GM18951 (cell line): ENCODE results near the gene TBC1D32.
"Not testable (repeated sequence)": the region's sequence is repeated elsewhere in the genome, so short reads cannot be mapped to it uniquely, and the experiment has no call there.

ENCODE experiments used
- POLR2A ChIP-seq: IDR thresholded peaks from 4 replicates; pipeline ENCODE4 v1.6.1; 2011; ENCODE audit warnings: mild to moderate bottlenecking; ENCODE audit not compliant: insufficient read length, insufficient read depth; ENCODE audit errors: extremely low read depth
- in situ Hi-C: fragments of 300-500 bp; cut with MboI; formaldehyde crosslinking; loops from one replicate; pipeline ENCODE4 v1.12.0; 2022; ENCODE audit warnings: low sequenced_read_pairs, mixed read lengths, inconsistent platforms; ENCODE audit not compliant: unreplicated experiment

TBC1D32 gene, protein sequence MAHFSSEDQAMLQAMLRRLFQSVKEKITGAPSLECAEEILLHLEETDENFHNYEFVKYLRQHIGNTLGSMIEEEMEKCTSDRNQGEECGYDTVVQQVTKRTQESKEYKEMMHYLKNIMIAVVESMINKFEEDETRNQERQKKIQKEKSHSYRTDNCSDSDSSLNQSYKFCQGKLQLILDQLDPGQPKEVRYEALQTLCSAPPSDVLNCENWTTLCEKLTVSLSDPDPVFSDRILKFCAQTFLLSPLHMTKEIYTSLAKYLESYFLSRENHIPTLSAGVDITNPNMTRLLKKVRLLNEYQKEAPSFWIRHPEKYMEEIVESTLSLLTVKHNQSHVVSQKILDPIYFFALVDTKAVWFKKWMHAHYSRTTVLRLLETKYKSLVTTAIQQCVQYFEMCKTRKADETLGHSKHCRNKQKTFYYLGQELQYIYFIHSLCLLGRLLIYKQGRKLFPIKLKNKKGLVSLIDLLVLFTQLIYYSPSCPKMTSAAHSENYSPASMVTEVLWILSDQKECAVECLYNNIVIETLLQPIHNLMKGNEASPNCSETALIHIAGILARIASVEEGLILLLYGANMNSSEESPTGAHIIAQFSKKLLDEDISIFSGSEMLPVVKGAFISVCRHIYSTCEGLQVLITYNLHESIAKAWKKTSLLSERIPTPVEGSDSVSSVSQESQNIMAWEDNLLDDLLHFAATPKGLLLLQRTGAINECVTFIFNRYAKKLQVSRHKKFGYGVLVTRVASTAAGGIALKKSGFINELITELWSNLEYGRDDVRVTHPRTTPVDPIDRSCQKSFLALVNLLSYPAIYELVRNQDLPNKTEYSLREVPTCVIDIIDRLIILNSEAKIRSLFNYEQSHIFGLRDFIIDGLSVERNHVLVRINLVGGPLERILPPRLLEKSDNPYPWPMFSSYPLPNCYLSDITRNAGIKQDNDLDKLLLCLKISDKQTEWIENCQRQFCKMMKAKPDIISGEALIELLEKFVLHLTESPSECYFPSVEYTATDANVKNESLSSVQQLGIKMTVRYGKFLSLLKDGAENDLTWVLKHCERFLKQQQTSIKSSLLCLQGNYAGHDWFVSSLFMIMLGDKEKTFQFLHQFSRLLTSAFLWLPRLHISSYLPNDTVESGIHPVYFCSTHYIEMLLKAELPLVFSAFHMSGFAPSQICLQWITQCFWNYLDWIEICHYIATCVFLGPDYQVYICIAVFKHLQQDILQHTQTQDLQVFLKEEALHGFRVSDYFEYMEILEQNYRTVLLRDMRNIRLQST

GRCh38 chr6:121334299-121335086, at the start of gene TBC1D32:
Gene TBC1D32 (minus strand): TSS chr6:121334480. CDS start chr6:121334430, 50 bp downstream.
- in situ Hi-C loops: no loop called here

GRCh38 chr6:121383478-121383877, 49.2 kb upstream of the TBC1D32 start:
- in situ Hi-C loops: no loop called here

More at GRCh38 chr6:121334299-121335086, at the start of gene TBC1D32:
- peak; percentile 64 for TF ChIP-seq POLR2A

GRCh38 chr6:121382467-121383121, 48.3 kb upstream of the TBC1D32 start:
- in situ Hi-C loops: no loop called here
- no peak for TF ChIP-seq POLR2A

More at GRCh38 chr6:121383478-121383877, 49.2 kb upstream of the TBC1D32 start:
- TF ChIP-seq POLR2A: no peak

DNA sequence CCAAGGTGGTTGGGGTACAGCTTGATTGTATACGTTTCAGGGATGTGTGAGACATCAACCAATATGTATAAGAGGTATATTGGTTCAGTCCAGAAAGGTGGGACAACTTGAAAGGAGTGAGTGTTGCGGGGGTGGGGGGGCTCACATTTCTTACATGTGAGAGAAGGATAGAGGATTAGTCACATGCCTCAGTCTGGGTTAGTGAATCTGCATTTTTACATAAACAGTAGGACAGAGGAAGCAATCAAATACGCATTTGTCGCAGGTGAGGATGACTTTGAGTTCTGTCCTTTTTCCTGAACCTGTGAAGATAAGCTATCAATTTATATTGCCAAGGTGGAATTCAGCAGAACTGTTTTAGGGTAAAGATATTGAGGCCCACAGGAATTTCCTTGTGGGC, 42.1 kb upstream of the TBC1D32 start:
- in situ Hi-C loops: no loop called here

GRCh38 chr6:121374219-121374618, 39.9 kb upstream of the TBC1D32 start:
- in situ Hi-C loops: not testable (repeated sequence)

More for the DNA sequence above, 42.1 kb upstream of the TBC1D32 start:
- no peak for TF ChIP-seq POLR2A

DNA sequence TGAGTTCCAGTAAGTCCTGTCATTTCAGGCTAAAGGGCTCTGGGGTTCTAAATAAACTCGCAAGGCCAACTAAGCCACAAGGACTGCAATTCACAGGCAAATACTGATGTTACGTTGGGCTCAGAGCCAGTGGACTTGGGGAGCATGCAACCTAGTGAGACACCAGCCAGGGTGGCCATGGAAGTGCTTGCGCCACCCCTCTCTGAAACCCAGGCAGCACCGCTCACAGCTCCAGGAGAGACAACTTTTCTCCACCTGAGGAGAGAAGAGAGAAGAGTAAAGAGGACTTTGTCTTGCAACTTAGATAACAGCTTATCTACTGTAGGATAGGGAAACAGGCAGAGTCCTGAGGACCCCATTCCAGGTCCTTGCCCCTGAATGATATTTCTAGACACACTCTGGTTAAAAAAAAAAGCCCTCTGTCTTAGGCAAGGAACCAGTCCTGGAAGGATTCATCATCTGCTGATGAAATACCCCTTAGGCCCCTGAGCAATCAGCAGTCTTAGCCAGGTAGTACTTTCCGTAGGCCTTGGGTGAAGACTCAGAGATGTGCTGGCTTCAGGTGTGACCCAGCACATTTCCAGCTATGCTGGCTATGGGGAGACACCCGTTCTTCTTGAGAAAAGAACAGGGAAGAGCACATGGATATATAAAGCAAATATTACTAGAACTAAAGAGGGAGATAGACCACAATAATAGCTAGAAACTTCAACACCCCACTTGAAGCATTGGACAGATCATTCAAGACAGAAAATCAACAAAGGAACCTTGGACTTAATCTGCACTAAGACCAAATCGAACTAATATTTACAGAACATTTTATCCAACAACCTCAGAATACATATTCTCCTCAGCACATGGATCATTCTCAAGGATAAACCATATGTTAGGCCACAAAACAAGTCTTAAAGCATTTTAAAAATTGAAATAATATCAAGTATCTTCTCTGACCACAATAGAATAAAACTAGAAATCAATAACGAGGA, 31.5 kb upstream of the TBC1D32 start:
- in situ Hi-C loops: no loop called here
- TF ChIP-seq POLR2A: no peak

DNA sequence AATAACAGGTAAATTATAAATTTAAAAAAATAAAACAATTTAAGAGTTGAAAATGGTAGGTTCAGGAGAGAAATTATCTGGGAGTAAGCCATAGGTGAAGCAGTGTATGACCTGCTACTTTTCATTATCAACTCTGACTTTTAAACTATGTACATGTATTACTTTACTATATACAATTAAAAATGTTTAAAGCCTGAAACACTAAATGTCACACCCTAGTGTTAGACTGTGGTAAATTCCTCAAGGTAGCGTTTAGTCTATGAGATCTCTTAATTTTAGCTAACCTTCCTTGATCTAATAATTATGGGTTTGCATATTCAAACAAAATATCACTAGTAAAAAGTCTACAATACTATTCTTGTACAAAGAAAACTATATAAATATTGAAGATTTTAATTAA, 22.3 kb upstream of the TBC1D32 start:
- TF ChIP-seq POLR2A: no peak
- in situ Hi-C loops: no loop called here

GRCh38 chr6:121354764-121355163, 20.5 kb upstream of the TBC1D32 start:
- no peak for TF ChIP-seq POLR2A
- in situ Hi-C loops: no loop called here

DNA sequence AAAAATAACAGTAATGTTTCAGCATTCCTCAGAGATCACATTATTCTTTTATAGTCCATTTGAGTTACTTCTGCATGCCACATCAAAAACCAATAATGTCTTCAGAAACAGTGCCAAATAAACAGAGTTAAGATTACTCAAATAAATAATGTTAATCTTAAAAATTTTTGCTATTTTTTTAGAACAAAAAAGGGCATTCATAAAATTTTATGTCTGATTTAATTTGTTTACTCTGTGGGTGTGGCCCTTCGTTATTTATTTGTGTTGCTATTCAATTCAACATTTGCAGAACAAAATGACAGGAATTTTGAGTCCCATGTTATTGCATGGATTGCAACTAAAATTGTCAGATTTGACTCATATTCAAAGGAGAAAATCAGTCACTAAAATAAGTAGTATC, 18.7 kb upstream of the TBC1D32 start:
- no peak for TF ChIP-seq POLR2A
- in situ Hi-C loops: no loop called here

- in situ Hi-C loops: no loop called here
- TF ChIP-seq POLR2A: no peak
Observed at GRCh38 chr6:121351916-121352315, 17.6 kb upstream of the TBC1D32 start.

GRCh38 chr6:121349596-121349995, 15.3 kb upstream of the TBC1D32 start:
- no peak for TF ChIP-seq POLR2A
- in situ Hi-C loops: no loop called here
